Cardiac muscle cell (in vitro differentiated cells and primary cell): ENCODE measurements around the gene PRICKLE3. TPM values are rescaled to one million over a fixed set of nuclear protein-coding genes. Genes with fewer than 3 reads are reported as not detected.

Experiments used
- DNase-seq, 2 donors: peaks; one replicate each; pipeline versions ENCODE4 v3.0.0 to v3.0.0-alpha.2; 2010 to 2017; ENCODE audit warnings: low read depth in 1 of 2, low spot score in 1 of 2
- H3K27ac ChIP-seq: fragments of 200-600 bp; sonication (generic); 2 replicates; pipeline ENCODE4 v1.5.1; 2016
- H3K27me3 ChIP-seq: fragments of 200-600 bp; sonication (generic); 2 replicates; pipeline ENCODE4 v1.6.0; 2016; ENCODE audit warnings: control low read depth
- H3K36me3 ChIP-seq: fragments of 200-600 bp; sonication (generic); 2 replicates; pipeline ENCODE4 v1.5.1; 2016; ENCODE audit warnings: control low read depth
- H3K4me1 ChIP-seq: fragments of 200-600 bp; sonication (generic); 2 replicates; pipeline ENCODE4 v1.8.1; 2017; ENCODE audit warnings: low read depth, mild to moderate bottlenecking, mixed run types
- H3K4me3 ChIP-seq: fragments of 200-600 bp; sonication (generic); 2 replicates; pipeline ENCODE4 v1.5.1; 2016; ENCODE audit warnings: mild to moderate bottlenecking
- H3K9me3 ChIP-seq: fragments of 200-600 bp; sonication (generic); 2 replicates; pipeline ENCODE4 v1.5.1; 2017; ENCODE audit warnings: low read depth, mild to moderate bottlenecking, control low read depth
- CTCF ChIP-seq: IDR thresholded peaks from 2 replicates; pipeline ENCODE4 v1.5.1; 2012; ENCODE audit warnings: low read depth, mild to moderate bottlenecking, low read length
- polyA plus RNA-seq: library from polyadenylated mRNA; unstranded; fragments of >200 nt; fragmentation: Nextera tagmentation; extraction: Ambion mirVana; gene quantifications from 2 replicates; pipeline ENCODE4 v1.2.1, GENCODE V29; 2016
- total RNA-seq: library from RNA; depleted of rRNA; stranded (reverse); fragments of >200 nt; gene quantifications from 2 replicates; pipeline ENCODE4 v1.2.3, GENCODE V29; 2016

PRICKLE3 gene
- total and polyA plus RNA-seq, 2 experiments from 2014 or later = 8.1 to 10.5 TPM

- no peaks in the 10 kb centered on the region for H3K36me3 ChIP-seq
- H3K27ac ChIP-seq = no peak overlapping the region
- H3K4me3 ChIP-seq = no peak overlapping the region
- no peaks in the 10 kb centered on the region for H3K9me3 ChIP-seq
- H3K4me1 ChIP-seq = no peaks in the 10 kb centered on the region
- TF ChIP-seq CTCF = peak; percentile 17
- H3K27me3 ChIP-seq = no peaks in the 10 kb centered on the region
- peak in 1 of 2 donors; percentile 40 for DNase-seq
Measured at GRCh38 chrX:49230500-49231232, 44.5 kb upstream of the PRICKLE3 start.

DNA sequence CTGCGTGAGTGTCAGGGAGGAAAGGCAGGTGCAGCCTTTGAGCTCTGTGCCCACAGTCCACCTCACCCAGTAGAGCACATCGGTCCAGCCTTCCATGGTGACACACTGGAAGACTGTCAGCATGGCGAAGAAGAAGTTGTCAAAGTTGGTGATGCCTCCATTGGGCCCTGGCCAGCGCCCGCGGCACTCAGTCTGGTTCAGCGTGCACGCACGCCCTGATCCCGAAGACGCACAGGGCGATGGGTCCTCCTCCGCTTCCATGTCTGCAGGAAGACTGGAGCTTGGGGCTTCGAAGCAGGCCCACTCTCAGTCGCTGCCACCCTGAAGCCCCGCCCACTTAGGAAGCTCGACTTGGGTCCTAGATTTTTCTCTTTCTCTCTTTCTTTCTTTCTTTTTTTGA lies 42.0 kb upstream of the PRICKLE3 start:
- H3K9me3 ChIP-seq = no peaks in the 10 kb centered on the region
- TF ChIP-seq CTCF = no peak
- H3K27ac ChIP-seq = no peak overlapping the region
- H3K4me3 ChIP-seq = no peak overlapping the region
- no peaks in the 10 kb centered on the region for H3K36me3 ChIP-seq
- no peaks in the 10 kb centered on the region for H3K27me3 ChIP-seq
- no peak for DNase-seq
- no peaks in the 10 kb centered on the region for H3K4me1 ChIP-seq

DNA sequence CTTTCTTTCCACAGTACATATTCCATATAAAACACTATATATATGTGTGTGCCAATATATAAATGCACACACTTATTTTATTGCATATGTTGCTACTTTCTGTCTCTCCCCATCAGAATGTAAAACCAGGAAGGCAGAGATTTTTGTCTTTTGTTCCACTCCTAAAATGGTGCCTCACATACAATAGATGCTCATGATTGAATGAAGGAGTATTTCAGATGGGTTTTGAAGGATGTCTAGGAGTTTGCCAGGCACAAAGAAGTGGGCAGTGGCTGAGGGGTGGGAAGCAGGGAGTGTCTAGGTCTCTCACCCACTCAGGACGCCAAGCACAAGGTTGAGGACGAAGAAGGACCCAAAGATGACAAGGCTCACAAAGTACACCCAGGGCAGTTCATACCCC lies 41.6 kb upstream of the PRICKLE3 start:
- Histone ChIP-seq H3K4me3 (no peak overlapping the region), H3K27me3 (no peaks in the 10 kb centered on the region), H3K36me3 (no peaks in the 10 kb centered on the region), H3K4me1 (no peaks in the 10 kb centered on the region), H3K27ac (no peak overlapping the region), H3K9me3 (no peaks in the 10 kb centered on the region)
- no peak for TF ChIP-seq CTCF
- no peak for DNase-seq

GRCh38 chrX:49226946-49227345 lies 40.8 kb upstream of the PRICKLE3 start:
- H3K4me1 ChIP-seq = no peaks in the 10 kb centered on the region
- no peaks in the 10 kb centered on the region for H3K36me3 ChIP-seq
- H3K4me3 ChIP-seq = no peak overlapping the region
- no peak for DNase-seq
- no peaks in the 10 kb centered on the region for H3K9me3 ChIP-seq
- H3K27ac ChIP-seq = no peak overlapping the region
- no peaks in the 10 kb centered on the region for H3K27me3 ChIP-seq
- no peak for TF ChIP-seq CTCF

- H3K27ac ChIP-seq = no peak overlapping the region
- H3K9me3 ChIP-seq = no peaks in the 10 kb centered on the region
- H3K27me3 ChIP-seq = no peaks in the 10 kb centered on the region
- no peaks in the 10 kb centered on the region for H3K4me1 ChIP-seq
- no peaks in the 10 kb centered on the region for H3K36me3 ChIP-seq
- no peak for TF ChIP-seq CTCF
- no peak for DNase-seq
- no peak overlapping the region for H3K4me3 ChIP-seq
Measured at GRCh38 chrX:49225858-49226257, 39.7 kb upstream of the PRICKLE3 start.
